ENCODE data around the gene NT5C3B.

The NT5C3B gene

DNA sequence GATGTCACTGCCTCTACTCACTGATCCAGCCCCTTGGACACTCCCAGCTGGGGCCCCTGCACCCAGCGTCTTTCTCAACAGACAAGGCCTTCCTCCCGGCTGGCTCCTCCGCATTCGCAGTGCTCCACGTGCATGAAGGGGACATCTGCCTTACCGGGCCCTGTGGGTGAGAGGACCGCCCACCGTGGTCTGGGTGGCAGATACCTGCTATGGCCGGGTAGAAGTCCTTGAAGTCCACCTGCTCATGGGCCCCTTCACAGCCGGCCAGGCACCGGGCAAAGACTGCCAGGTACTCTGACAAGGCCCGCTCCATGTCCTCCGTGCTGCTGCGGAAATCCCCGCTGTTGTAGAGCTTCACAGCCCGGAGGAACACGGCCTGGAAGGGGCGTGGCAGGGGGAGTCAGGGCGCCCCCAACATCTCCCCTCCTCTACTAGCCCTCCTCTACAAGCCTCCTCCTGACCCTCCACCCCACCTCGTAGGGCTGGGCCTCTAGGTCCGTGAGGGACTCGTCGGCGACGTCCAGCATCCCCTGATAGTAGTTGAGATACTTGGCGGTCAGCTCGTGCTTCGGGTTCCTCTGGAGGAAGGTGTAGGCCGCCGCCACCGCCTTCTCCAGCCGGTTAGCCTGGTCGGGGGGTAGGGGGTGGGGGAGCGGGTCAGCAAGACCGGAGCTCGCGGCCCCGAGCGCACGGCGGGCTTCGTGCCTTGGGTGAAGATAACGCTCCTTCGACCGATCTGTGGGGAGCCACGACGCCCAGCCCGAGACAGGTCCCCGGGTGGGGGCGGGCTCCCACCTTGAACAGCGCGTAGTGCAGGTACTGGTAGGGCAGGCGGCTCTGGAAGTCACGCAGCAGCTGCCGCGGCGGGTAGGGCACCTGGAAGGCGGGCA, 25.1 kb downstream of the NT5C3B start:
- no peak for DNase-seq (ENCODE audit: low read depth)

DNA sequence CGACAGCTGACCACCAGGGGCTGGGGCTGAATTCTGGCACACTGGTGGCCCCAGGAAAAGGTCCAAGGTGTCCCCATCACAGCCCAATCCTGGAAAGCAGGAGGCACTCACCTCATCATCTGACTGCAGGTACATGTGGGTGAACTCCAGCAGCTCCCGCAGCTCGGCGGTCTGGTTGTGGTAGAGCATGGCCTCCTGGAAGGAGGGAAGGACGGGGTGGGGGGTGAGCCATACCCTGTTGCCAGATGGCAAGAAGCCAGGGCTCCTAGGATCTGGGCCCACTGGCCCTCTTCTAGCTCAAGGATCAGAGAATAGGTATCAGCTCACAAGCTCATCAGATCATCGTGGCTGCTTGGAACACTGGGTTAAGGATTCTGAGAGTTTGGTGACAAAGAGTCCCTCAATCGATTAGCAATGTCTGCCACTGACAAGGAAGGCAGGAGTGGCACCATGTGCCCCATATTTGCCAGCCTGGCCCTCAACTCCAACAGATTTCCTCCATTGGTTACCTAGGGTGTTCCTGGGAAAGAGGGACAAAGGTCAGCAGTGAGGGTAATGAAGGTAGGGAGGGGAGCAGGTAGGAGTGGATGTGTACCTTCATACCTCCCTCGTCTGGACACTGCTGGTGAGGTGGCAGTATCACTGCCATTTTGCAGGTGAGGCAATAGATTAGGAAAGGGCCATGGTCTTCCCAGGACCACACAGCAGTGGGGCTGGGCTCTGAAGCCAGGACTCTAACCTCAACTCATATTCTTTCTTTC, 29.2 kb downstream of the NT5C3B start:
- no peak for DNase-seq (ENCODE audit: low read depth)

DNA sequence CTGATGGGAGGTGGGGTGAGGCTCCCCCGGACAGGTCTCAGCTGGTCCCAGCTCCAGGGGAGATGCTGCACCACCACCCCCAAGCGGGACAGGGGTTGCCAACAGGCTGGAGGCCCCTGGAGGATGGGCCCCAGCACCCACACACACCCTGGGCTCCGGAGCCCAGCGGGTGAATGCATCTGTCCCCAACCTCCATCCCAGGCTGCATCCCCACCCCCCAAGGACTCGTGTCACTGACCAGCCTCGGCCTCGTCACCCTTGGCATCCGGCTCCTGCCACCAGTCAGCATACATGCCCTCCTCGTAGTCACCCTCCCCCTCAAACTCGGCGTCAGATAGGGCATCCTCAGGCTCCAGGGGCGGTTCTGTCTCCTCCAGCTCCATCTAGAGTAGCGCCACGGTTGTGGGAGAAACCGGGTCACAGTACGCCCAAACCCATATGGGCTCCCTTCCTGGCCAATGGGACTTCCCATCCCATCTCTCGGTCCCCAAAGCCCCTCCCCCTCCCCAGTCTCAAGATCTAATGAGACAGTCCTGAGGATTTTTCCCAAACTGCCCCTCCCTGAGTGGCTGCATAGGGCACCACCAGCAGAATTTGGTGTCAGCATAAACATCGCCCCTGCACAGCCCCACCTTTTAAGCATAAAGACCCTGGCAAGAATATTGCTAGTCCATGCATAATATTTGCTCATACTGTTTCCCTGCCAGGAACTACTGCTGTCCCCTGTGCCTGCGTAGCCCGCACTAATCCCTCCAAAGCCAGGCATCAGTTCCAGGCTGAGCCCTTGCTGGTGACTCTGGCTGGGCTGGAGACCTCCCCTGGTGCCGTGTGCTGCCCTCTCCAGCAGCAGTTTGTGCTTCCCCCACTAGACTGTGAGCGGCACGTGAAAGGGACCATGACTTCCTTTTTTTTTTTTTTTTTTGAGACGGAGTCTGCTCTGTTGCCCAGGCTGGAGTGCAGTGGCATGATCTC, 32.7 kb downstream of the NT5C3B start:
- no peak for DNase-seq (ENCODE audit: low read depth)

DNA sequence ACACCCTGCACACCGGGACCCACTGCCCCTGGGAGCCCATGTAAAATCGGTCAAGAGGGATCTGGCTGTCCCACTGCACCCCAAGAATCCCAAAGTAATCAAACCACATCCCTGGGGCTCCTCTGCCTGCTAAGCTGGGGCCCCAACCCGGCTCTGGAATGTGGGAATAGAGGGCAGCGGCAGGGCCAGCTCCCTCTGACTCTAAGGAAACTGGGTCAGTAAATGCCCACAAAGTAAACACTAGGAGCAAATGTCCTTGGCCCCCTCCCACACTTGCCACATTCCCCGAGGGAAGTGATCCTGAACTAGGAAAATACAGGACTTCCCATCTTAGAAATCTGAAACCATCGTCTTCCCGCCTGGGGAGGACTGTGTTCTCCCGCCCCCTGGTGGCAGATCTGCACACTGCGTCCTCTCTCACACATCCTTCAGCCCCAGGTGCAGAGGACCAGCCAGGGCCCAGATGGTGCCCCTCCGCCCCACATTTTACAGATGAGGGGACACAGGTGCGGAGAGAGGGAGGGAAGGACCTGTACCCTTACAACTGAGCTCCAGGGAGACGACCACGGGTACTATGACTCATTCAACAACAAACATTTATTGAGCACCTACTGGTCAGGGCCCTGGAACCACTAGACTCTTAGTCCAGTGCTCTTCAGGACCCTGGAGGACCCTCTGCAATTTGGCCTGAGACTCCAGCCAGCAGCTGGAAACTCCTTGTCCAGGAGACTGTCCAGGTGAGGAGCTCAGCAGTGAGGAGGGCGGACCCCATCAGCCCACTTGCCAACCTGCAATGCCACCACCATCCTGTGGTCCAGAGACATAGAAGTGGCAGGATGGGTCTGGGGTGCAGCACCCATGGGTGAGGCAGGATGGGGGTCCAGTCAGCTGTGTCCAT, 34.4 kb downstream of the NT5C3B start:
- peak; percentile 70 for DNase-seq (ENCODE audit: low read depth)

DNA sequence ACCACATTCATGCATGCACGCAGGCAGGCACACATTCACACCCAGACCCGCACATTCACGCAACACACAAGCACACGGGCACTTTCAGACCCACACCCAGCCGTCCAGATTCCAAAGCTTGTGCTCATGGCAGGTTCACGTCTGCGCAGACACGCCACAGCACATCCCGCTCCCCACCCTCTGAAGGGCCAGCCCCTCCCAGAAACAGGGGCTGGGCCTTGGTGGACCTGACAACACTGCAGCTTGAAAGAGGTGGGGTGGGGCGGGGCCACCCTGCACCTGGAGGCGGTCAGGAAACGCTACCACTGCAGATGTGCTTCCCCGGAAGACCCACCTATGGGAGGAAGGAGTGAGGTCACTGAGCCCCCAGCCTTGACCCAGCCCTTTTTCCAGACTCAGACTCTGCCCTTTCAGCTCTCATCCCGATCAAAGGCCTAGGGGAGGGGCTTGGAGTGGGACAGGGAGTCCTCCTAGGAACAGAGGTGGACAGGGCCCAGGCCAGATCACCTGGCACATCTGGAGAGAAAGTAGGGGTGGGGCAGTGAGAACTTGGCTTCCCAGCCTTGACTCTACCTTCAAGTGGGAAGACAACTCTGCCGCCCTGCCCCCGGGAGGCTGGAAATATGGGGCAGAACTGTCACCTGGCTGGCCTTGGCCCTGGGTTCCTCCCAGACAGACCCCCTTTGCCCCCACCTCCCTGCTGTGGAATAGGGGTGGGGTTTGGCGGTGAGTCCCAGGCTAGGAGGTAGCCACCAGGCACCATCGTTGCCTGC, 35.2 kb downstream of the NT5C3B start:
- DNase-seq (ENCODE audit: low read depth): no peak

DNA sequence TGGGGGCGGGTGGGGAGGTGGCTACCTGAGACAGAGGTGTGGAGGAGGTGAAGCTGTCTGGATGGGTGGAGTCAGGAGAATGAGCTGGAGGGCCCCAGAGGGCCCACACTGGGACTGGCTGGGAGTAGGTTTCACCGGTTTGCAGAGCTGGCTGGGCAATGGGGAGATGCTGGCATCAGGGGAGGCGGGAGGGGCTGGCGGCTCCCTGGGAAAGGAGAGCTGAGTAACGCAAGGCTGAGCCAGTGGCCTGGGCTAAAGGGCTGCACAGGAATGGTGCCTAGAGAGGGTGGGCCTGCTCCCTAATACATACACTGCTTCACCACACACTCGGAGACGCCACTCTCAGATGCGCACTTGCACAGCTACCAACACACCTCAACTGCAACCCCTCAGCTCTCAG, 36.7 kb downstream of the NT5C3B start:
- DNase-seq (ENCODE audit: low read depth): no peak

DNA sequence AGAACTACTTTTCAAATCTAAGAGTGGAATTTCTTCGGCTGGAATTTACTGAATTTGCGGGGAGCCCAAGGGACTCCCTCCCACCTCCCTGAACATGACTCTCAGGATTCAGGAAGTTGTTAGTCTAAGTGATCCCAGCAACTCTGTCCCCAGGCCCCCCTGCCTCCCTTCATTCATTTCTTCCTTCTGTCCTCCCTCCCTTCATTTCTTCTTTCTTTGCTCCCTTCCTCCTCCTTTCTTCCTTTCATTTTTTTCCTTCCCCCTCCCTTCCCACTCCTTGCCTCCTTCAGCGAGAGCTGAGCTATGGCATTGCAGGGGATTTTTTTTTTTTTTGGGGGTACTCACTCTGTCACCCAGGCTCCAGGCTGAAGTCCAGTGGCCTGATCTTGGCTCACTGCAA, 38.7 kb downstream of the NT5C3B start:
- DNase-seq (ENCODE audit: low read depth): no peak

DNA sequence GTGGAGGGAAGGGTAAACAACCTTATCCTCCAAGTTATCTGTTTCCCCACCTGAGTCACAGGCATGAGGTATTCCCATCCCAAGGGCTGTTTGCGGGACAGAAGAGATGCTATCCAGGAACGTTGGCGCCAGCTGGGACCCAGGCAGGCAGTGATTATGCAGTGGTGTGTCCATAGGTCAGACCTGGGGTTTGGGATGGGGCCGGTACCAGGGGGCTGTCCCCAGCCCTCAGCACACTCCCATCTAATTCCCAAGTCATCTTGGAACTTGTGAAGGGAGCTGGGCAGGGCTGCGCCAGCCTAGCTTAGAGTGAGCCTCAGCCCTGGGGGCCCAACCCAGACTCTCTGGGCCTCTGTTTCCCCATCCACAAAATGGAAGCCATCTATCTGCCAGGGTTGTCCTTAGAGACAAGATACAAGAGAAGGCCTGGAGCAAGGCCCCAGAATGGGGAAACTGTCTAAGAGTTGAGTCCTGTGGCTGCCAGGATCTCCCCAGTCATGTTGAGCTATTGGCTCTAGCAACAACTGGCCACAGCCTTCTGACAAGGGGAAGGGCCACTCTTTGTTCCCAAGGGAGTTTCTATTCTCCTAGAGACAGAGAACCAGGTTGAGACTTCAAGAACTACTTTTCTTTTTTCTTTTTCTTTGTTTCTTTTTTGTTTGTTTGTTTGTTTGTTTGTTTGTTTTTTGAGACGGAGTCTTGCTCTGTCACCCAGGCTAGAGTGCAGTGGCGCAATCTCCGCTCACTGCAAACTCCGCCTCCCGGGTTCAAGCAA, 39.7 kb downstream of the NT5C3B start:
- no peak for DNase-seq (ENCODE audit: low read depth)

DNA sequence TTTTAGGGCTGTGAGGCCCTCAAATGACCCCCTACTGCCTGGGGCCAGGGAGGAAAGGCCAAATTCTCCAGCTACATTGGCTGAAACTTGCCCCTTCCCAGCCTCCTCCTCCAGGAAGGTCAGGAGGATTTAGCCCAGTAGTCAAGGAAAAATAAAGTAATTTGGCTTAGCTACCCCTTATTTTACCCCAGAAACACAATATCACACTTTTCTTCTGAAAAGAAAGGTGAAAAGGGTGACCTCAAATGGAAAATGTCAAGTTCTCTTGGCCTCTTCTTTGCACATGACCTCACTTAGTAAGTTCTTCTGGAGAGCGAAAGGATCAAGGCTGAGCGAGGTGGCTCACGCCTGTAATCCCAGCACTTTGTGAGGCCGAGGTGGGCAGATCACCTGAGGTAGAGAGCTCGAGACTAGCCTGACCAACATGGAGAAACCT, 41.5 kb downstream of the NT5C3B start:
- no peak for DNase-seq (ENCODE audit: low read depth)

DNA sequence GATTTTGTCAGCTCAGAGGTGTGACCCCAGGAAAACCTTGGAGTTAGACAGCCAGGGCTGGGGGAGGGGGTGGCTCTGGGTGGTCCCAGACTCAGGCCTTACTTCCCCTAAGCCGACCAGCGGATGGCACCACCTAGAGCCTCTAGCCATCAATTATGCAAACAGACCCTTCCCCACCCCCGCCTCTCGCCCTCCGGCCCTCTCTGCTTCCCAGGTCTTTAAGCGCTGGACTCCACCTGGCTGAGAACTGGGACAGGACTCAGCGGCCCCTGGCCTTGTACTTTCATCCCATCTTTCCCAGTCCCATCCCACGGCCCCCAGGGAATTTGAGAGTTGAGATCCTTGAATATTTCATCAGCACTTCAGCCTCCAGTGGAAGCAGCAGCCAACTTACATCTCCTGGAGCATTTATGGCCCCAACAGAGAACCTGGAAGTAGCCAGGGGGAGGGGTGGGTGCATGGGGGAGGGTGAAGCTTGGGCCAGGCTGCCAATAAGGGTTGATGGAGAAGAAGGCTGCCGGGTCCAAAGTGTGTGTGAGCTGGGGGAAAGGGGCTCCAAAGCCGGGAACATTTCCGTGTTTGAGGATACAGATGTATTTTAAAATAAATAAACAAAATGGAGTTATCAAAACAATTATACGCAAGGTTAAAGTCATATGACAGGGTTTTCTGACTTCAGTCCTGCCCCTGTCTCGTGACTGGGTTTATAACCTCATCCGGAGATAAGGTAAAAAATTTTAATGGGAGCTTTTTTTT, 42.1 kb downstream of the NT5C3B start:
- no peak for DNase-seq (ENCODE audit: low read depth)

DNA sequence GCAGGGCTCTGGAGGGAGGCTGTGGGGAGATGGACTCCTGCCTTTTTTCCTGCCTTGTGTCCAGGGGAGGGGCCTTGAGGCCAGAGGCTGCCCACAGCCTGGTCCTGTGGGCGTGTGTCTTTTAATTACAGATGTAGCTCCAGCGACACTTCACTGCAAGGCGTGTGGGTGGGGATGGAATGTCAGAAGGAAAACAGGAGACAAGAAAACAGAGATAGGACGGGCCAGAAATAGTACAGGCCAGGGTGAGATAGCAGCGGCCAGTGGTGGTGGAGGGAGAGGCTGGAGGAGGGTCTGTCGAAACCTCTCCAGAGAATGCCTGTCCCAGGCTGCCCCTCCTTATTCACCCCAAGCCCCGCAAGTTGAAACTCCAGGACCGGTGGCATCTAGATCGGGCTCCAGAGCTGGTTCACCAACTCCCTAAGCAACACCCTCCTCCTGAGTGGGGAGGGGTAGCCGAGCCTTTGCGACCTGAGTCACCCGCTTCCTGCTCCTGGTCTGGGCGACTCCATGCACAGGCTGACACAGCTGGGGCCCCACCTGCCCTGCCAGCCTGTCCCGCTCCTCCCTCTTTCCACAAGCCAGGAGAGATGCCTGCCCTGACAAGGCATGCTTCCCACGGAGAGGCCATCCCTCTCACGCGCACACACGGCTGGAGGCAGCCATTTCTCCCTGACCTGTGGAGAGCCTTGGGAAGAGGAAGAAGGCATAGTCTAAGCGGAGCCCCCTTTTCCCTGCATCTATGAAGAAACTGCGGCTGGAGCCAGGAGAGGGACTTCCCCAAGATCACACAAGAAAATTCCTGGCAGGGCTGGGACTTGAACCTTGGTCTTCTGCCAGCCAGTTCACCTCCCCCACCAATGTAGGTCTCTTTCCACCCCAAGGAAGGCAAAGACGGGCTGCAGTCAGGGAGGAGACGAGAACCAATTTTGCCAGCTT, 42.9 kb downstream of the NT5C3B start:
- no peak for DNase-seq (ENCODE audit: low read depth)

DNA sequence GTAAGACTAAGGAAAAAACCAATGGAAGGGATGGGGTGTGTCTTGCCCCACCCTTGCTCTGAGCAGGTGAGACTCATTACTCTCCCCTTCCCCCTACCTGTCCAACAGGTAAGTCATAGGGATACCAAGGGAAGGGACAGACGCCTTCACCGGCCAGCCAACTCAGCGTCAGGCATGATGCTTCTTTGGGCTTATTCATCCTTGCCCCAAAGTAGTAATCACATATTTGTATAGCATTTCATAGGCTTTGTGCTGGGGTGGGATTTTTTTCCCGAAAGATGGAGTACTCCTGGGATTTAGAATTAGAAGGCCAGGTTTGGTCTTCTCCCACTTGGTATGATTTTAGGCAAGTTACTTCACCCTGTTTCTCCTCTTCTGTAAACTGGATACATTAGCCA, 49.0 kb downstream of the NT5C3B start:
- DNase-seq (ENCODE audit: low read depth): no peak

DNA sequence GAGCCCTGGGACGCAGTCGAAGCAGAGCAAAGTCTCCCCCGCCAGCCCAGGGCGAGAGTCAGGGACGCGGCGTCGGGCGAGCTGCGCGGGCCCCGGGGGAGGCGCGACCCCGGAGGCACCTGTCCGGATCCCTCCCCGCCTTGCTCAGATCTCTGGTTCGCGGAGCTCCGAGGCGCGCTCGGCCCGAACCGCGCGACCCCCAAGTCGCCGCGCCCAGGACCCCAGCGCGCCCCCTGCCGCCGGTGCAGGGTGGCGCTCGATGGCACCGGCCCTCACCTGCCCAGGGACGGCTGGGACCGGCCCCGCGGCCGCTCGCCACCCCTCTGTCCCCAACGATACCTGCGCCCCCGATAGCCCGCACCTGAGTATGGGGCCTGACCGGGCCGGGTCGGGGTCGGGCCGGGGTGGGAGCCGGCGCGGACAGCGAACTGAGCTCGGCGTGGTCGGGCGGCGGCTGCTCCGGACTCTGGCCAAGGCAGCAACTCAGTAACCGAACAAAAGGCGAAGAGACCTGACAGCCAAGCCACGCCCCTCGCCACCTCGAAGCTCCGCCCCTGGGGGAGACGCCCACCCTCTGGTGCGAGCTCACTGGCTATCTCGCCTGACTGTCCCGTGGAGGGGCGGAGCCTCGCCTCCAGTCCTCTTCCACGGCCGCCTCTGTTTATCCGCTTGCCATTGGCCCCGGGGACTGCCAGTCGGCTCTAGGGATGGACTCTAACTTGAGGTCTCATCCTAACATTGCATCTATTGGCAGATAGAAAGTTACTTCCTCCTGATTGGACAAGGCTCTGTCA, 49.6 kb downstream of the NT5C3B start, which contains the start of gene JUP:
Gene JUP, minus strand, starts transcription at position 485 of the 794 bp plus-strand sequence. CDS start 14,857 bp downstream, outside the sequence.
- peak; percentile 64 for DNase-seq (ENCODE audit: low read depth)

DNA sequence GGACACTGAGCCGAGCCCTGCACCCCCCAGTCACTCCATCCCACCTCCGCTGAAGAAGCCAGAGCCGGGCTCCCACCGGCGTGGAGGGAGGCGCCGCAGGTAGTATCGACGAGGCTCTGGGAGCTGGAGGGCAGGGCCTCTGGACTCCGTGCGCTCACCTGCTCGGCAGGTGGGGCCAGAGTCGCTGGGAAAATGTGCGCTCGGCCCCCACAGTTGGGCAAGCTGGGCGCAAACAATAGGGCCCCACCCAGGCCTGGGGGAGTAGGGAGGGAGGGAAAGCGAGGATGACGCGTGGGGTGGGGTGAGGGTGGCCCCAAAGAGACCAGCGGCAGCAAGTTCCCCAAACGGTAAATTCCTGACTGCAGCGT, 50.2 kb downstream of the NT5C3B start:
- DNase-seq (ENCODE audit: low read depth): no peak

DNA sequence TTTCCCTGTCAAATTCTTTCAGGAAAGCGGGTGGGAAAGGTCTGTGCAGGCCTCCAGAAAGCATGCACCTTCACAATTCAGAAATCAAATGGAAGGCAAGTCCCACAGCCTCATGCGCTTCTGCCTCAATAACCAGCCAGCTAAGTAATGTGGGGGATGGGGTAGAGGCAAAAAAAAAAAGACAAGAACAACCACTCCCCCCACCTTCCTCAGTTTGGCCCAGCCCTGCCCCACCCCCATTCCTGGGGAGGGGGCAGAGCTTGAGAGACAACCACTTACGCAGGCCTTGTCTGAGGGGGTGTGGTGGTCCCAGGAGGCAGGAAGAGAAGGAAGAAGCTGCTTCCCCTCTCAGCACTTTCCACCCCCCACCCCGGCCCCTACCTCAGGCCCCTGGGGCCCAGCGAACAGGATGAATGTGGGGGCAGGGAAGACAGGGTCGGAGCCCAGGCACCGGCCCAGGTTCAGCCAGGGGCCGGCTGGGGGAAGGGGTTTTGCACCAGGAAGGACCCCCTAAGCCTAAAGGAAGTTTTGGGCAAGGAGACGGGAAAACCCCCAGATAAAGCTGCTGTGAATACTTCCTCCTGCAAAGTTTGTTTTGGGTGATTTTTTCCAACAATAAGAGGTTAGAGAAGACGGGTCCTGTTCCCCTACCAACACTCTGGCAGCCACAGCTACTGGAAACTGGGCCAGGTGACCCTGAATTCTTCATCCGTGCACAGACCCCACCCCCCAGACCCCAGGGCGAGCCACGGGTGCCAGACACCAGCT, 50.8 kb downstream of the NT5C3B start:
- no peak for DNase-seq (ENCODE audit: low read depth)

DNA sequence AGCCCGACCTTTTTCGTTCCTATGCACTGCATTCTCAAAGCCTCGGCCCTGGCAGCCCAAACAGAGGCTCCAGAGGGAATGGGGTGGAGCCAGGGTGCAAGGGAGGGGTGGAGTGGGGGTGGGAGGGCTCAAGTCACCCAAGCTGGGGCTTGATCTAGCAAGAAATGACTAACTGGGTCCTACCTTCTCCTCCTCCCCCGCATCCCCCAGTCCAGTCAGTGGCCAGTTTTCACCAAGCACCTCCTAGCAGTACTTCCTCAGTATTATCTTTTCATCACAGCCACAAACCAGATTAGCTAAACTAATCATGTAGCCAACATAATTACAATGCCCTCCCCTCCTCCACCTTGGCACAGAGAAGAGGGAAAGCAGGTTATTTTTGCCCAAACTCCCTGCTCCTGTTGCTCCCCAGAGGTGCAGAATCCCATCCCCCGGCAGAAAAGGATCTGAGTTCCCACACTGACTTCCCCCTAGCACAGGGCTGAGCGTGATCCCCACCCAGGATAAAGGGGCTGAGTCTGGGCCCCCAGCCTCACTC, 51.8 kb downstream of the NT5C3B start:
- no peak for DNase-seq (ENCODE audit: low read depth)
